ENCODE measurements around the gene GFY.
"Not testable (repeated sequence)": the region's sequence is repeated elsewhere in the genome, so short reads cannot be mapped to it uniquely, and the experiment has no call there.

Gene GFY

GRCh38 chr19:49472936-49473335, 47.7 kb downstream of the GFY start:
- no peak for TF ChIP-seq Cebpa-rat (IDR thresholded peaks at IDR 0.05)
- Histone ChIP-seq H3K4me1 (peaks cover 50 to 92% (median 90%) of the 10 kb centered on the region in 10 experiments), H4K20me1 (peaks cover 0 to 15% (median 0%) of the 10 kb centered on the region in 11 experiments; a peak in 6 of 22 replicates), H3K27ac (peak overlapping the region in 8 of 11 experiments; percentile 13 to 80 (median 66); a peak in 10 of 22 replicates), H3K36me3 (peaks cover 0 to 6% (median 0%) of the 10 kb centered on the region in 11 experiments; a peak in 5 of 22 replicates), H3K4me2 (peak overlapping the region; percentile 80 to 96 (median 88)), H3K9ac (peak overlapping the region in 9 of 11 experiments; percentile 12 to 80 (median 67); a peak in 12 of 22 replicates), H3K9me3 (replicated peaks in 1 of 11) (no peaks in the 10 kb centered on the region), H3K27me3 (no peaks in the 10 kb centered on the region), H3K4me3 (peak overlapping the region in 1 of 10 experiments; percentile 63; a peak in 1 of 20 replicates)

DNA sequence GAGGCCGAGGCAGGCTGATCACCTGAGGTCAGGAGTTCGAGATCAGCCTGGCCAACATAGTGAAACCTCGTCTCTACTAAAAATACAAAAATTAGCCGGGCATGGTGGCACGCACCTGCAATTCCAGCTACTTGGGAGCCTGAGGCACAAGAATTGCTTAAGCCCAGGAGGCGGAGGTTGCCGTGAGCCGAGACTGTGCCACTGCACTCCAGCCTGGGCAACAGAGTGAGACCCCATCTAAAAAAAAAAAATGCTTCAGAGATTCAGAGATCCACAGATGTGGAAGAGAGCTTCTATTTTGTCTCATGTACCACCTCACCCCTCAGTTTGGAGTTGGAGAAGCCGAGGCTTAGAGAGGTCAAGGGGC, 48.3 kb downstream of the GFY start:
- Histone ChIP-seq H3K4me2 (peak overlapping the region; percentile 80 to 96 (median 88)), H3K27ac (peak overlapping the region in 9 of 11 experiments; percentile 53 to 80 (median 71); a peak in 15 of 22 replicates), H3K4me3 (peak overlapping the region; percentile 46 to 71 (median 56)), H3K9ac (peak overlapping the region; percentile 65 to 83 (median 76); a peak in 21 of 22 replicates), H4K20me1 (peaks cover 0 to 15% (median 0%) of the 10 kb centered on the region in 11 experiments; a peak in 6 of 22 replicates), H3K4me1 (peaks cover 45 to 87% (median 84%) of the 10 kb centered on the region in 10 experiments)
- not testable (repeated sequence) for H3K36me3 ChIP-seq; H3K9me3 ChIP-seq (replicated peaks in 1 of 11); H3K27me3 ChIP-seq

- no peak for TF ChIP-seq Cebpa-rat (IDR thresholded peaks at IDR 0.05)
- peaks cover 39 to 85% (median 79%) of the 10 kb centered on the region in 10 experiments for H3K4me1 ChIP-seq
- no peaks in the 10 kb centered on the region for H3K27me3 ChIP-seq
- H3K4me2 ChIP-seq = peak within 1 kb of the TSS; percentile 80 to 96 (median 88)
- peaks cover 0 to 5% (median 0%) of the 10 kb centered on the region in 11 experiments; a peak in 3 of 22 replicates for H3K36me3 ChIP-seq
- H3K9ac ChIP-seq = peak within 1 kb of the TSS; percentile 65 to 83 (median 76)
- no peaks in the 10 kb centered on the region for H3K9me3 ChIP-seq (replicated peaks in 1 of 11)
- H4K20me1 ChIP-seq = peaks cover 0 to 15% (median 0%) of the 10 kb centered on the region in 11 experiments; a peak in 6 of 22 replicates
- H3K4me3 ChIP-seq = peak within 1 kb of the TSS; percentile 46 to 71 (median 56)
- peak within 1 kb of the TSS; percentile 53 to 80 (median 69); a peak in 20 of 22 replicates for H3K27ac ChIP-seq
These were observed 48.8 kb downstream of the GFY start, which contains the start of gene FLT3LG for GRCh38 chr19:49473868-49474541. Gene FLT3LG (plus strand): TSS chr19:49474215. CDS start chr19:49474640, 425 bp downstream.

DNA sequence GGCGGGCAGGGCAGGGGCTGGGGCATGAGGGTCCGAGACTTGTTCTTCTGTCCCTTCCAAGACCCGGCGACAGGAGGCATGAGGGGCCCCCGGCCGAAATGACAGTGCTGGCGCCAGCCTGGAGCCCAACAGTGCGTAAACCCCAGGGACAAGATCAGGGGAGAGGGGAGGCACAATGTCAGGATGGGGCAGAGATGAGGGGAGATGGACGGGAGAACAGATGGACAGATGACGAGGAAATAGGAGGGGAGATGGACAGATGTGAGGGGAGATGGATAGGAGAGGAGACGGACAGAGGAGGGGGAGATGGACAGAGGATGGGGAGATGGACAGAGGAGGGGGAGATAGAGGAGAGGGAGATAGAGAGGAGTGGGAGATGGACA, 49.3 kb downstream of the GFY start:
- Histone ChIP-seq H3K4me3 (peak overlapping the region; percentile 46 to 71 (median 56); a peak in 19 of 20 replicates), H3K4me2 (peak overlapping the region; percentile 80 to 96 (median 88)), H3K4me1 (peaks cover 34 to 79% (median 74%) of the 10 kb centered on the region in 10 experiments), H3K9ac (peak overlapping the region; percentile 65 to 83 (median 76); a peak in 21 of 22 replicates), H3K27ac (peak overlapping the region in 10 of 11 experiments; percentile 53 to 80 (median 70); a peak in 16 of 22 replicates), H3K27me3 (no peaks in the 10 kb centered on the region), H3K9me3 (replicated peaks in 1 of 11) (no peaks in the 10 kb centered on the region), H3K36me3 (peaks cover 0 to 5% (median 0%) of the 10 kb centered on the region in 11 experiments; a peak in 3 of 22 replicates), H4K20me1 (peaks cover 0 to 11% (median 0%) of the 10 kb centered on the region in 11 experiments; a peak in 6 of 22 replicates)
- TF ChIP-seq Cebpa-rat (IDR thresholded peaks at IDR 0.05) = no peak

DNA sequence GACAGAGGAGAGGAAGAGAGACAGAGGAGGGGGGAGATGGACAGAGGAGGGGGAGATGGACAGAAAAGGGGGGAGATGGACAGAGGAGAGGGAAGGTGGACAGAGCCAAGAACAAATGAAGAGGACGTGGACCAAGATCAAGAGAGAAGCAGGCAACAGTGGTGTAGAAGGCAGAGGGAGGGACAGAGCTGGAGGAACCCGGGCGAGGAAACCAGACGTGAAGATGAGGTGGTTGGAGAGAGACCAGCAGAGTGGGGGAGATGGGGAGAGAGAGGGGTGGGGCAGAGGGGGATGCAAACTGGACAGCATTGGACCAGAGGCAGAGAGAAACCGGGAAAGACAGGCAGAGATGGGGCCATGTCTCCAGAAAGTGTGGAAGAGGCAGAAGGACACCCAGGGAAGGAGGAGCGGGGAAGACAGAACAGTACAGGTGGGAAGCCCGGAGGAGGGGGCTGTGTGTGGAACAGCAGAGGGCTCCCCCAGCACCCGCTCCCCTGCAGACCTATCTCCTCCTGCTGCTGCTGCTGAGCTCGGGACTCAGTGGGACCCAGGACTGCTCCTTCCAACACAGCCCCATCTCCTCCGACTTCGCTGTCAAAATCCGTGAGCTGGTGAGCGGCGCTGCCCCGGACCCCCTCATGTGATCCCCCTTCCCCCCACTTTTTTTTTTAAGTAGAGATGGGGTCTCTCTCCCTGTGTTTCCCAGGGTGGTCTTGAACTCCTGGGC, 50.2 kb downstream of the GFY start:
- peaks cover 0 to 3% (median 0%) of the 10 kb centered on the region in 11 experiments; a peak in 2 of 22 replicates for H4K20me1 ChIP-seq
- H3K9me3 ChIP-seq (replicated peaks in 1 of 11) = no peaks in the 10 kb centered on the region
- peak overlapping the region in 7 of 11 experiments; percentile 67 to 80 (median 76); a peak in 13 of 22 replicates for H3K9ac ChIP-seq
- H3K4me1 ChIP-seq = peaks cover 26 to 71% (median 66%) of the 10 kb centered on the region in 10 experiments
- H3K27me3 ChIP-seq = no peaks in the 10 kb centered on the region
- no peak for TF ChIP-seq Cebpa-rat (IDR thresholded peaks at IDR 0.05)
- peak overlapping the region in 7 of 11 experiments; percentile 53 to 80 (median 72); a peak in 7 of 22 replicates for H3K27ac ChIP-seq
- H3K4me3 ChIP-seq = peak overlapping the region in 2 of 10 experiments; percentile 56 to 71; a peak in 2 of 20 replicates
- peak overlapping the region; percentile 80 to 96 (median 88) for H3K4me2 ChIP-seq
- peaks cover 0 to 5% (median 0%) of the 10 kb centered on the region in 11 experiments; a peak in 3 of 22 replicates for H3K36me3 ChIP-seq

DNA sequence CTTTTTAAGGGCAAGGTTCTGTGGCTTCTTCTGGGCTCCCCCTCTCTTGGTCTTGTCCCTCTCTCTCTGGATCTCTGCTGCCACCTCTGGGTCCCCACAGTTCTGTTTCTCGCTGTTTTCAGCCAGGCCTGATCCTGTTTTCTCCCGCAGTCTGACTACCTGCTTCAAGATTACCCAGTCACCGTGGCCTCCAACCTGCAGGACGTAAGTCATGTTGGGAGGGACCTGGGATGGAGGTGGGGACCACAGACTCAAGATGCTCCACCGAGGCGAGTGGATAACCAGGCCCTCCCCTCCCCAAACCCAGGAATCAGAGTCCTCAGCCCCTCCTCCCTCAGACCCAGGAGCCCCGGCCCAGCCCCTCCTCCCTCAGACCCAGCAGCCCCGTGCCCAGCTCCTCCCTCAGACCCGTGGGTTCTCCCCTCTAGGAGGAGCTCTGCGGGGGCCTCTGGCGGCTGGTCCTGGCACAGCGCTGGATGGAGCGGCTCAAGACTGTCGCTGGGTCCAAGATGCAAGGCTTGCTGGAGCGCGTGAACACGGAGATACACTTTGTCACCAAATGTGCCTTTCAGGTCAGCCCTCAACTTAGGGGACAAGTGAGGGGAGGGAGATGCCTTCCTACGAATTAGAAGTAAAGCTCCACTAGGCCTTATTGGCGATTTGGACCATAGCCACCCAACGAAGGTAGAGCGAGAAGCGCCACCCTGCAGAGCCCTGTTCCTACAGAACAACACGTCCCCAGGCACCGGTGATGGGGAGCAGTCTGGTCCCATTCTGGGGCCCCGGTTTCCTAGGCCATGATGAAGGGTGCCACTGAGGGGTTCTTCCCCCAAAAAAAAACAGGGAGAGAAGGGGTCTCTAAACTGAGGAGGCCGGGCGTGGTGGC, 51.0 kb downstream of the GFY start:
- Histone ChIP-seq H3K27ac (peak overlapping the region in 5 of 11 experiments; percentile 26 to 71 (median 28); a peak in 7 of 22 replicates), H3K27me3 (no peaks in the 10 kb centered on the region), H3K4me3 (no peak overlapping the region), H3K9ac (peak overlapping the region in 2 of 11 experiments; percentile 5 to 23; a peak in 1 of 22 replicates), H3K9me3 (replicated peaks in 1 of 11) (no peaks in the 10 kb centered on the region), H4K20me1 (no peaks in the 10 kb centered on the region), H3K36me3 (no peaks in the 10 kb centered on the region; a peak in 1 of 22 replicates), H3K4me1 (peaks cover 17 to 62% (median 57%) of the 10 kb centered on the region in 10 experiments), H3K4me2 (peak overlapping the region; percentile 19 to 96 (median 86); a peak in 18 of 22 replicates)
- TF ChIP-seq Cebpa-rat (IDR thresholded peaks at IDR 0.05) = no peak
